NCI-H1694 treated with DMSO at 0.1 percent for 48 hours (cell line): ENCODE measurements around the gene MFAP1.

ENCODE experiments used
- DNase-seq: peaks from one replicate; lab custom pipeline; 2025; lab: John Stamatoyannopoulos, UW

The MFAP1 gene

DNA sequence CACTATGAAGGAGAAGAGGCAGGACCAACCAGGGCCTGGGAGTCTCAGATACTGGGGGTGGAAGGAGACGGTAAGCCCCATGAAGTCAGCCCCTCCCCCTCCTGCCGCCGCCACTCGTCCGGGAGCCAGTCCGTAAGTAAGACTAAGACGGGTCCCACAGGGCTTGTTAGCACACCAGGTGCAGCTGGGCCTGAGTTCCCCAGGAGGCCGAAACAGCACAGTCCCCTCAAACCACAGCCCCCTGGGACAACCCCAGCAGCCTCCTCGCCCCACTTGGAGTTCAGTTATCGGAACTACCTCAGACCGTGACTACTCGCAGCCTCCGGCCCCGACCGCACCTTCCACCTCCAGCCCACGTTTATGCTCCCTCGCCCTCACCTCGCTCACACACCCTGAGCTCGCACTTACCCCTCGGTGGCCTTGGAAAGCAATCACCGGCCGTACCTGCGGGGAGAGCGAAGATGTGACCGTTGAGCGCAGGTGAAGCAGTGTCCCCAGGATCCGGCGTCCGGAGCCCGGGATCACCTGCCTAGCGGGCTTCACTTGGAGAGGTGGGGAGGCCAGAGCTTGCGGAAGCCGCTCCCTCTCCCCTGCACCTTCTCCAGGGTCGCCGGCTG lies 48.3 kb downstream of the MFAP1 start:
- no peak for DNase-seq

DNA sequence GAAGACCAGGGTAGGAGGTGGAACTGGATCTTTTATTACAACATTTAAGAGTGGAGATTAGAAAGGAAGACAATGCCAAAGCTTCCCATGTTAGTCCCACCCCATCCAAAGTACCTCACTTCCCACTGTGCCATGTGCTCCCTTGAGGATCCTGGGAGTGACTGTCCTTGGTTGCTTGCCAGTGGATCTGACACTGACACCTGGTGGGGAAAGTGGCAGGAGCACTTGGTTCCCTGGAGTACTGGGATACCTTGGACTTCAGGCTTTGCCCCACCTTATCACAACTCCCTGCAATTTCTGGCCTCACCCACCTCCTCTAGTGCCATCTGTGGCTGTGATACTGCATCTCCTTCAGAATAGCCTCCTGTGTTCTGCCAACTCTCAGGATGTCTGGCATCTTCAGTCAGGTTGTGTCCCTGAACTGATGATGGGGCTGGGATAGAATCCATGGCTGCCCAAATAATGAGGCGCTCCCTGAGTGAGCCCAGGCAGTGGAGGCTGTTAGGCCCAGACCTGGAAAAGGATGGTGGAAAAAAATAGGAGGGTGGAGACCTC lies 49.0 kb downstream of the MFAP1 start:
- DNase-seq: peak; percentile 43

DNA sequence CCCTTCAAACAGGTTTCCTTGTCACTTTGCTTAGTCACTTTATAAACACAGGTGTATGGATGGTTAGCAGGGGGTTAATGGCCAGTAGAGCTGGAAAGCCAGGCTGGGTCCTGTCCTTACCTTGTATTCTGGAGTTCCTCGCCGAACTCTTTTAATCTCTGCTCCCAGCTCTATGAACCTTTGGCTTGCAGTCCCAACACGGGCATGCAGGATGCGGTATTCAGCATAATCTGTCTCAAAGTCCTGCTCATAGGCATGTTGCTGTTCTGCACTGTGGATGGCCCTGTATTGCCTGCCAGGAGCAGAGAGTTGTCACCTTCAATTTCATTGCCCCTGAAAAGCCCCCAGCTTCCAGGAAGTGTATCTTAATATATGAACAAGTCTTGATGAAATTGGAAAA lies 50.4 kb downstream of the MFAP1 start:
- DNase-seq: no peak

DNA sequence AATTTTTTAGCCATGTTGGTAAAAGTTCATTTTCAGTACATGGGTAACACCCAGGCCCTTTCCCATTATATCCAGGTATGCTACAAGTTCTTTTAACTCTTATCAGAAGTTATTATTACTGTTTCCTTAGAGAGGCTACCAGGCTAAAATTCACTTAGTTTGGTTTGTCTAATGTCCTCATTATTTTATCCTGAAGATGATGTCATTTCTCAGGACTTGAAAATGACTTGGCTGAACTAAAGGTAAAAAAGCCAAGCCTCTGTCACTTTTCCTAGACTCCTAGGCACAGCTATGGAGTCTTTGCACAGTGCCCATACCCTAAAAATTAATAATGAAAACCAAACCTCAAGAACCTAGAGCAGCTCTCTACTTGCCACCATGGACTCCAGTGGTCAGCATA lies 51.9 kb downstream of the MFAP1 start:
- no peak for DNase-seq

DNA sequence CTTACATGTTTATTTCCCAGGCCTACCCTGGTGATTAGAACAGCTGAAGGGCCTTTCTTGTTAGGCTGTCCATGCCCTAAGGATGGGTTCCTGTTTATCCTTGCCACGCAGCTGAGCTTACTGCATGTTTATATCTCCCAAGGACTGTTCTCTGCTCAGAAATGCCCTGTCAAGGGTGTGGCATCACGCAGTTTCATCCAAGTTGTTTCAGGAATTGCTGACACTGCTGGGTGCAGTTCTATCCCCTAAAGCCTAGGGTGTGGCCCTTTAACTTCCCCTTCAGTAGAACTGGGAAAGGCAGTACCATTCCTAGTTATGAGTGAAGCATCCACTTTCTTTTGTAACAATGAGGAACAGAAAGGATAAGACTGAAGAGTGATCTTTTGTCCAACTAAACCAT lies 52.7 kb downstream of the MFAP1 start:
- no peak for DNase-seq

DNA sequence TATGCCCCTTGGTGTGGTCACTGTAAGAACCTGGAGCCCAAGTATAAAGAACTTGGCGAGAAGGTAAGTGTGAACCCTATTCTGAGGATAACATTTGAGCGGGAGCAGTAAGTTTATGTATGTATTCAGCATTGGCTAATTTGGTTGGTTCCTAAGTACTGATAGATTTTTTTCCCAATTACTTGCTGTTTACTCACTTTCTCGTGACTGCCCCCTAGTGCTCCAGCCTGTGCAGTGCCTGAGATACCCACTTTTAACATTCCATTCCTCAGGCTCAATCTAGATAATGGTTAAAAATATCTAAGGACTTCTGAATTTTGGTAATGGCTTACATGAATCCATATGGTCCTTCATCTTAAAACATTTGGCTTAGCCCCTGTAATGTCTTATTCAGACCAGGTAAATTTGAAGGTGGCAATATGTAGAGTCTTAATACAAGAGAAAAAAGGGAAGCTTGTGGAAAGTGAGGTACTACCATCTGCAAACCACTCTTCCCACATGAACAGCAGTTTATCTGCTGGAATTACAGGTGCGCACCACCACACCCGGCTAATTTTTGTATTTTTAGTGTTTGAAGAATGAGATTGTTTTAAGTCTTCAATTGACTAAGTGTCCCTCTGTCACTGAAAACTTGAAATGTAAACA lies 54.8 kb downstream of the MFAP1 start:
- DNase-seq: peak; percentile 41

DNA sequence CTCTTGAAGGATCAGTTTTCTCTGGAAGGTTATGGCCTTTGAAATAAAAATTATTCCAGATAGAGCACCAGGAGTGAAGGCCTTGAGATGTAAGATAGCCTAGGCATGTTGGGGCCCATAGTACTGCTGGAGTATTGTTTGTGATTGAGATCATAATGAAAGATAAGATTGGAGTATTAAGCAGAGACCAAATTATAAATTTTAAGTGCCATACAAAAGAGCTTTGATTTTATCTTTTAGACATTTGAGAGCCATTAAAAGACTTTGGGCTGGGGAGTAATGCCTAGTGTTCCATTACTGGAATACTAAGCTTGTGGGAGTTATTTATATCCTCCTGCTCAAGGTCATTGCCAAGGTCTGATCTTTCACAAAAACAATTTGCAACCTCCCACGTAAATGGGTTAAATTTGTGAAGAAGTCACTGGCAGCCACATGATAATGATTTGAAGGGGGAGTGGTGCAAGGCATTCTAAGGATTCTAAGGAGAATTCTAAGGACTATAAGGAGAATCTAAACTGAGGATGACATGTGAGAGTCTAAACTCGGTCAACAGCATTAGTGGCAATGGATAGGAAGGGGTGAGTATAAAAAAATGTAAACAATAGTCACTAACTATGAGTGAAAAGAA lies 60.6 kb downstream of the MFAP1 start:
- DNase-seq: no peak

DNA sequence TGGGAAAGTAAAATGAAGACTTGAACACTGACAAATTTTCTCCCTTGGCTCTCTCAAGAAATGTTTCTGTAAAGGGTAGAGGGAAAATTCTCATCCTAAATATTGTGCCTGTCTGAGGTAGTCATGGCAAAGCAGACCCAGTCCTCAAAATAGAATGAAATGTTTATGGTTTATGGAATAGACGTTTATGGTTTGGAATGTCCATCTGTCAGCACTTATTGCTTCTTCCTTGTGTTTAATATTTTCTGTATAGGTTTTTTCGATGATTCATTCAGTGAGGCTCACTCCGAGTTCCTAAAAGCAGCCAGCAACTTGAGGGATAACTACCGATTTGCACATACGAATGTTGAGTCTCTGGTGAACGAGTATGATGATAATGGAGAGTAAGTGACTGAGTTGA lies 61.7 kb downstream of the MFAP1 start:
- no peak for DNase-seq
